Amniotic epithelial cell (primary cell): ENCODE measurements around the gene STAT1.
"Not testable (repeated sequence)": the region's sequence is repeated elsewhere in the genome, so short reads cannot be mapped to it uniquely, and the experiment has no call there.

ENCODE experiments used
- DNase-seq: peaks from one replicate; pipeline ENCODE4 v3.0.0-alpha.2; 2010; ENCODE audit warnings: low read depth

Gene STAT1

DNA sequence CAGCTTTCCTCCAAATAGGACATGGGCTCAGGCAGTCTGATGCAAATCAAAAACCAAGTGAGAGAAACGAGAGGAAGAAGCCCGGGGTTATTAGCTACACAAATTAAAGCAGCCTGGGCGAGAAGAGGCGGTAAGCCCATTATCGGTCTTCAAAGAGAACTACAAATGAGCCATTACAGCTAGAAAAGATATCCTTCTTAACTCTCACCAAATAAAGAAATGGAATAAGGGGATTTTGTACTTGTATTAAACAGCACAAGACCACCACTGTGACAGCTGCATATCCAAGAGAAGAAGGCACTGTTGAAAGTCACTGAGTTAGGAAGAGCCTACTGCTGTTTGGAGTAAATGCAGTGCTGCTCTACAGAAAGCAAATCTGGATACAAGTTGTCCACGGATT is 32.6 kb downstream of the STAT1 start:
- no peak for DNase-seq

DNA sequence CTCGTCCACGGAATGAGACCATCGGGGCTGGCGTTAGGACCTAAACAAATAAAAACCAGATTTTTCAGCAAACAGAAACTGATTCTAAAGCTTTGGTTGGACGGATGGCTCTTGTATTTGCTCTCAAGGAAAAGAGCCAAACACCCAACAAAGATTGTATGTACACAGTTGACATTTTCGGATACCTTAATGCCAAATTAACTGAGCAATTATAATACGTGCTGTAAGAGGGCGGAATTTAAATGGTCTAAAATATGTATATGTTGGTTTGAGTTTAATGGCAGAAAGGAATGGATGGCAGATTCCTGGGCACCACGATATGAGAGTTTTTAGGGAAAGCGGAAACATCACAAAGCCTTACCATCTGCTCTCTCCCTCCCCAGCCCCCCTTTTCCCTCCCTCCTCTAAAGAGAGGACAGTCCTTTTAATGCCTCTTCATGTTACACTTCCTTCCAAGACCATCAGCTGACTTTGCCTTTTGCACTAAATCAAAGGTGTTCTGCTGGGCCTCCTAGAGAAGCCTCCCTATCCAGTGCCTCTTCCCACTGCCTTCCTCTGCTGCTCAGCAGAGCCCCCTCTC is 33.3 kb downstream of the STAT1 start:
- no peak for DNase-seq

DNA sequence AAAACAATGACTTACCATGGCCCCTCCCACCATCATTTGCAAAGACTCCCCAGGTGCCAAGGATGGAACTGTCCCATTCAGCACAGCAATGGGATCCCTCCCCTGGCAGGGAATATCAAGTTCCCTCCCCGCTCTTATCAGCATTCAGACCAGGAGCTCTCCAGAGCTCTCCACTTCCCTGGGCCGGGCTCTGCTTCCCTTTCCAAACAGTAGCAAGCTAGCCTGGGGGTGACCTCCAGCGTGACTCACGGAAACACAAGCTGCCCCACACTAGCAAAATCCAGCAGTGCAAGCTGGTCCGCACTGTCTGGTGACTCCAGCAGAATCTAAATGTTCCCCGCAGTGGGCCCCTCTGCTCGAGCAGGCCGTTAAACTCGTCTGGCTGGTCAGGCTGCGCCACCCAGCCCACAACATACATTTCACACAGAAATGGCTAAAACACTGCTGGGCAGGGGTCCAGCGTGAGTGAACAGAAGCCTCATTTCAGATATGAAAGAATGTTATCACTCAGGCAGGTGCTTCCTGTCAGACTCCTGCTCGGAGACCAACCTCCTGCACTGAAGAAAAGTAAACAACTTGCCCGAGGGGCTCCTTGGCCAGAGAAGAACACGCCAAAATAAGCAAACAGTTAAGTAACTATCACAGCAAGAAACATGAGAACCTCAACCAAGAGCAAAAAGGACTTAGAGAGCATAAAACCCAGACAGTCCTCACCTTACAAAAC is 33.9 kb downstream of the STAT1 start:
- DNase-seq = peak; percentile 91

GRCh38 chr2:190978389-190979053 is 35.5 kb downstream of the STAT1 start:
- peak; percentile 93 for DNase-seq

GRCh38 chr2:190977505-190977904 is 36.5 kb downstream of the STAT1 start:
- no peak for DNase-seq

- no peak for DNase-seq
Measured at GRCh38 chr2:190976521-190976920, 37.5 kb downstream of the STAT1 start.

DNA sequence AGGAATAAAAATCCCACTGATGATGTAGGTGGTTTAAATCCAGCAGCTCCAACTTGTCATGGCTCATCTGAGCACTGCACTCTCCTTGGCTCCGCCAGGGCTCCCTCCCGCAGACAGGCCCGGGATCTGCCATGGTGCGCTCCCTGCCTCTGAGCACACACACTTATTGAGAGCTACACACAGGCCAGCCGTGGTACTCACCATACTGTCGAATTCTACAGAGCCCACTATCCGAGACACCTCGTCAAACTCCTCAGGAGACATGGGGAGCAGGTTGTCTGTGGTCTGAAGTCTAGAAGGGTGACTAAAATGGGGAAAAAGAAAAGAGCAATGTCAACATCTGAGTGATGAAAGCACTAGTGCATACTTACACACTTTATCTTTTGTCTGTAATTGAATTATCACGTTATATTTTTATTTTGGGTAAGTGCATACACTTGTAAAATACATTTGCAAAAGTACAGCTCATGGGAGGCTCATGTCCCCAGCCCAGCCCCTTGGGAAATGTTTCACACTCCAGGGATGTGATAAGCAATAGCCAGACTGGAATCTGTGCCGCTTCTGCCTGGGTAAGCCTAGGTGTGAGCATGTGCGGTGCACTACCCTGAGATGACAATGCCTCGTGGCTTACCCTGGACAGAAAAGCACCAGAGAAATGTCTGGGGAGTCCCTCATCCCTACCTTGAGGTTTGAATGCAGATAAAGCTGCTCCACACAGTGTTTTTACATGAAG is 39.2 kb downstream of the STAT1 start:
- no peak for DNase-seq

GRCh38 chr2:190973726-190974628 is 40.0 kb downstream of the STAT1 start:
- DNase-seq = peak; percentile 29

GRCh38 chr2:190973262-190973661 is 40.7 kb downstream of the STAT1 start:
- no peak for DNase-seq

GRCh38 chr2:190972846-190973245 is 41.1 kb downstream of the STAT1 start:
- peak; percentile 43 for DNase-seq

DNA sequence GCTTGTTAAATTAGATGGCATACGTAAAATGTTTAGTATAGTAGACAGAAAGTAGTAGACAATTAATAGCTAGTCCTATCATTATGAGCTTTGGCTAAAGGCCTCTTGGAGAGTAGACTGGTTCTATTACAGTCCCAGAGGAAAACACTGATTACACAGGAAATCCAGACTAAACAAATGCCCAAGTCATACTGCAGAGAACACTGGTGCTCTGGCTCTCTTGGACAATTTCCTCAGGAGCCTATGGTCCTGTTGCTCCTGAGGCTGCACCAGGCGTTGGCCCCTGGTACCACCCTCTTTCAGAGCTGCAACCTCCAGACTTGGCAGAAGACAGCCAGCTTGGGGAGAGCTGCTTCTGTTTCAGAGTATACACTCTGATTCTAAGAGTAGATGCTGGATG is 41.8 kb downstream of the STAT1 start:
- no peak for DNase-seq

- no peak for DNase-seq
Measured at GRCh38 chr2:190970873-190971506, 43.0 kb downstream of the STAT1 start.

DNA sequence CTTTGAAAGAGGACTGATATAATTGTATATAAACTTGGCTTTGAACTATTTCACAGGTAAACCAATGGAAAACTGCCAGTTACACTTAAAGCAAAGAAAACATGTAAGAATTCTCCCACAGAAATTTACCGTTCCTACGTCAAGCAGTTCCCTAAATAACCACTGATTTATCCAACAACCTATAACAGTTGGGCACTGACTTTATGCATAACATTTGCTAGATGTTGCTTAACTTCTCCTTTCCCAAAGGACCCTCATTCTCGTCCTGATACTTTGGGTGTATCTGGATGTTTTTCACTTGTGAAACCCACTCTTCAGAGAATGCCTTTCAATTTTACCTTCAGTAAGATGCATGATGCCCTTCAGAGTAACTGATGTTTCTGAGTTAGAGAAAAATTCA is 43.8 kb downstream of the STAT1 start:
- no peak for DNase-seq

DNA sequence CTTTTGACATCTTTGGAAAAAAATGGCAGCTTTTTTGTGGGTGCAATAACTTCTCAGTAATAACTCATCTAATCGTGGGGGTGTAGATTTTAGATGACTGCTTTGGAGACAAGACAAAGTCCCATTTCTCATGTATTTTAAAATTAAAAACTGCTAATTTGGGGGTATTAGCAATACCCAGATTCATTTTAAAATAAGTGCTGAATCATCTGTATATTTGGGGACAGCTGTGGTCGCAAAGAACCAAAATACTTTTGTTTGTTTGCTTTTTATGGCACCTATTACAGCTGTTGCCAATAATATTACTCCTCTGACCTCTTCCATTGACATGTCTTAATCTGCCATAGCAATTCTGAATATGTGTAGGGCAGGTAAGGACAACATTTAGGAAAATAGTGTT is 45.4 kb downstream of the STAT1 start:
- no peak for DNase-seq

GRCh38 chr2:190965580-190966222 is 48.3 kb downstream of the STAT1 start:
- DNase-seq = no peak

DNA sequence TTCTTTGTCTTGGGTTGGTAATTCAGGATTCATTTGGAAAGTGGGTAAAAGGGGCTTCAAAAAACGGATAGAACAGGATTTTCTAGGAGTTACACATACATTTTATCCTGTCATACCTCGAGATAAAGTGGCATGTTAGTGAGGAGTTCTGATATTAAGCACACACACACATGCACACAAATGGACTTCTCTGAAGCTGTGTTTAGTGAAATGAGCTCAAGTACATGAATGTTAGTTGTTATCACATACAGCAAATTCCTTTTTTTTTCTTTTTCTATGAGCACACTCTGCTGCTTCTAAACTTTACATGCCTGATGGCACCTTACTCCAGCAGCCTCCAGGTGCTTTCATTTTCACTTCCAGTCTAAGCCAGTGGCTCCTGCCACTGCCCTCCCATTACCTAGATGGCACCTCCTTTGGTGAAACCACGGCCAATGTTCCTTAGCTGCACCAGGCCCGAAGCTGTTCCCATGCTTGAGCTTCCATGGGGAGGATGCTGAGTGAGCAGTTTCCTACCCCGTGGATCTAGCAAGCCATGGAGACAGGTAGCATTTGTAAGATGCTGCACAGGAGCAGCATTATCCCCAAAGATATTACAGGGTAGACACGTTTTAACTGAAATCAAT is 49.7 kb downstream of the STAT1 start:
- DNase-seq = no peak

- DNase-seq = no peak
Measured at GRCh38 chr2:190963088-190963487, 50.9 kb downstream of the STAT1 start.

GRCh38 chr2:190961918-190962487 is 52.0 kb downstream of the STAT1 start:
- DNase-seq = peak; percentile 94

DNA sequence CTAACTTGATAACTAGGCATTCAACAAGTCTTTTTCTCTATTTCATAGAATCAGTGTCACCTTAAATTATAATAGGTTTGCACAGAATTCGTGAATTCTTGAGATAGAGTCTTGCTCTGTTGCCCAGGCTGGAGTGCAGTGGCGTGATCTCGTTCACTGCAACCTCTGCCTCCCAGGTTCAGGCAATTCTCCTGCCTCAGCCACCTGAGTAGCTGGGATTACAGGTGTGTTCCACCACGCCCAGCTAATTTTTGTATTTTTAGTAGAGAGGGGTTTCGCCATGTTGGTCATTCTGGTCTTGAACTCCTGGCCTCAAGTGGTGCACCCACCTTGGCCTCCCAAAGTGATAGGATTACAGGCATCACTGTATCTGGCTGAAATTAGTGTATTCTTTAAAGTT is 52.9 kb downstream of the STAT1 start:
- DNase-seq = not testable (repeated sequence)
